GM12891 (cell line): ENCODE measurements around the gene MYH15.
"Not testable (repeated sequence)": the region's sequence is repeated elsewhere in the genome, so short reads cannot be mapped to it uniquely, and the experiment has no call there.

Experiments
- DNase-seq: peaks from one replicate; pipeline ENCODE4 v3.0.0; 2011; ENCODE audit warnings: low spot score; ENCODE audit not compliant: insufficient read length
- FAIRE-seq: peaks from 2 replicates; lab custom pipeline; 2011; peaks lifted over from hg19 to GRCh38; lab: Jason Lieb, UNC
- PAX5 ChIP-seq: IDR thresholded peaks from 2 replicates; pipeline ENCODE4 v1.6.1; 2011; ENCODE audit warnings: low read length, moderate library complexity, mild to moderate bottlenecking; ENCODE audit not compliant: insufficient read depth, severe bottlenecking
- POLR2A ChIP-seq: IDR thresholded peaks from 2 replicates; pipeline ENCODE4 v1.6.1; 2011; ENCODE audit warnings: low read depth, low read length, control low read depth
- POLR2AphosphoS5 ChIP-seq: IDR thresholded peaks from 2 replicates; pipeline ENCODE4 v1.6.1; 2011; ENCODE audit warnings: low read depth, low read length, control low read depth
- POU2F2 ChIP-seq: IDR thresholded peaks from 2 replicates; pipeline ENCODE4 v1.6.1; 2011; ENCODE audit warnings: low read depth, mild to moderate bottlenecking, control low read depth, low read length, moderate library complexity
- SPI1 ChIP-seq: IDR thresholded peaks from 2 replicates; pipeline ENCODE4 v1.6.1; 2011; ENCODE audit warnings: low read depth, low read length, control low read depth
- TAF1 ChIP-seq: IDR thresholded peaks from 2 replicates; pipeline ENCODE4 v1.6.1; 2011; ENCODE audit warnings: low read depth, low read length, control low read depth

Gene MYH15

GRCh38 chr3:108388136-108389132 is 122.0 kb downstream of the MYH15 start:
- DNase-seq, result no peak
- no peak for FAIRE-seq
- TF ChIP-seq POLR2A (no peak), SPI1 (peak; percentile 41; the same call in 1 of the 2 replicates)

GRCh38 chr3:108387063-108387462 is 123.3 kb downstream of the MYH15 start:
- TF ChIP-seq POLR2AphosphoS5 (no peak), TAF1 (no peak), POU2F2 (no peak), POLR2A (no peak), PAX5 (no peak), SPI1 (no peak)
- no peak for DNase-seq
- FAIRE-seq, result peak; percentile 20

- DNase-seq, result no peak
- no peak for TF ChIP-seq SPI1
- TF ChIP-seq TAF1, result no peak
- TF ChIP-seq POU2F2, result no peak
- TF ChIP-seq POLR2A, result no peak
- no peak for TF ChIP-seq PAX5
- no peak for TF ChIP-seq POLR2AphosphoS5
- no peak for FAIRE-seq
These were observed 127.1 kb downstream of the MYH15 start for GRCh38 chr3:108383306-108383705.

DNA sequence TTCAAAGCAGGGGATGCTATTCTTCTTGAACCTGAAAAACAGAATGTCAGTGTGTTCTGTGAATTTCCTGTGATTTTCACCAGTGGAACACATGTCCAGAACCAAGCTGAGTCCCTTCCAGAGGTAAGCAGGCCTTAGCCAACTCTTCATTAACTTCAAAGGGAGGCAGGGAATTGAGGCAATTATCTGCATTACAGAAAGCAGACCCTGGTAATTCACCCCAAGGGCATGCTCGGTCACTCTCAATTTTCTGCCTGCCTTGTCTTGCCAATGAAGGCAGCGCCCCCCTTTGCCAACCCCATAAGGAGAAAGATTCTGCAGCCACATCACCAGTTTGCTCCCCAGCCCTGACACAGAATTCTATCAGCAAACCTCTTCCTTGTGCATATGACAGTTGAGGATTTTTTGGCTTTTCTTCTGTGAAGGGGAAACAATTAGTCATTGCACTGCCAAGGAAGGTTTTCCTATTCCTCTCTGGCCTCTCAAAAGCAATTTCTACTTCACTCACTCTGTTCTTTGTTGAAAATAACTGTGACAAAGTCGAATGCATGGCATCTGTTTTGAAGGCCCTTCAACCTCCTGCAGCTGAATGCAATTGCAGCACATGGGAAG is 128.8 kb downstream of the MYH15 start:
- no peak for DNase-seq
- TF ChIP-seq PAX5 (no peak), POLR2AphosphoS5 (no peak), POLR2A (no peak), TAF1 (no peak), SPI1 (no peak), POU2F2 (no peak)
- no peak for FAIRE-seq

- DNase-seq (no peak), FAIRE-seq (no peak)
- TF ChIP-seq SPI1, result no peak
- no peak for TF ChIP-seq POLR2A
- no peak for TF ChIP-seq POU2F2
- TF ChIP-seq POLR2AphosphoS5, result no peak
- TF ChIP-seq PAX5, result no peak
- TF ChIP-seq TAF1, result no peak
These were observed 130.1 kb downstream of the MYH15 start for GRCh38 chr3:108380128-108380795.

DNA sequence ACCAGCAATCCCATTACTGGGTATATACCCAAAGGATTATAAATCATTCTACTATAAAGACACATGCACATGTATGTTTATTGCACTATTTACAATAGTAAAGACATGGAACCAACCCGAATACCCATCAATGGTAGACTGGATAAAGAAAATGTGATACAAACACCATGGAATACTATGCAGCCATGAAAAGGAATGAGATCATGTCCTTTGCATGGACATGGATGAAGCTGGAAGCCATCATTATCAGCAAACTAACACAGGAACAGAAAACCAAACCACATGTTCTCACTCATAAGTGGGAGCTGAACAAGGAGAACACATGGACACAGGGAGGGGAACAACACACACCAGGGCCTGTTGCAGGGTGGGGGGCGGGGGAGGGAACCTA is 131.4 kb downstream of the MYH15 start:
- FAIRE-seq, DNase-seq: not testable (repeated sequence)

DNA sequence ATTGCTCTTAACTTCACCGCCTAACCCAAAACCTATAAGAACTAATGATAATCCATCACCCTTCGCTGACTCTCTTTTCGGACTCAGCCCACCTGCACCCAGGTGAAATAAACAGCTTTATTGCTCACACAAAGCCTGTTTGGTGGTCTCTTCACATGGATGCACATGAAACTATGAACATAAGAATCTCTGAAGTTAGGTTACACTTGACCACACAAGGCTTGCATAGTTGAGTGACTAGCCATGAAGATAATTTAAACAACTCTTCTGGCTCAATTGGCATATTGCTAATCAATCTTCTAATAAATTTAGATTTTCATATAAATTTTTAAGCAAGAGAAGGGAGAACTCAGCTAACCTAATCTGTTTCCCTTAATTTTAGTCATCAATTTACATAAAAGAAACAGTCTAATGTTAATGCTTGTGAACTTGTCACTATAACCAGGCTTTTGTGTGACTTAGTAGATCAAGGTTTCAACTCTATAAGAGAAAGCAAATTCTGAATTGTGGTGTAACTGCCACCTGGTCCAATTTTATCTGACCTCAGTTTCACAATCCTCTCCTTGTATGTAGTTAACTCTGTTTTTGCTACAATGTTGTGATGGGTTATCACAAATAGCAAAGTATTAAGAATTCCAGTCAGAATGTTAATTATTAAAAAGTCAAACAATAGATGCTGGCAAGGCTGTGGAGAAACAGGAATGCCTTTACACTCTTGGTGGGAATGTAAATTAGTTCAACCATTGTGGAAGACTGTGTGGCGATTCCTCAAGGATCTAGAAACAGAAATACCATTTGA is 132.0 kb downstream of the MYH15 start:
- DNase-seq (no peak), FAIRE-seq (no peak)
- TF ChIP-seq SPI1 (no peak), PAX5 (no peak), POLR2A (no peak), TAF1 (no peak), POU2F2 (no peak), POLR2AphosphoS5 (no peak)

- no peak for FAIRE-seq
- DNase-seq, result no peak
- TF ChIP-seq PAX5 (no peak), POU2F2 (no peak), SPI1 (no peak), TAF1 (no peak), POLR2A (no peak), POLR2AphosphoS5 (no peak)
These were observed 133.0 kb downstream of the MYH15 start for GRCh38 chr3:108377384-108377783.

DNA sequence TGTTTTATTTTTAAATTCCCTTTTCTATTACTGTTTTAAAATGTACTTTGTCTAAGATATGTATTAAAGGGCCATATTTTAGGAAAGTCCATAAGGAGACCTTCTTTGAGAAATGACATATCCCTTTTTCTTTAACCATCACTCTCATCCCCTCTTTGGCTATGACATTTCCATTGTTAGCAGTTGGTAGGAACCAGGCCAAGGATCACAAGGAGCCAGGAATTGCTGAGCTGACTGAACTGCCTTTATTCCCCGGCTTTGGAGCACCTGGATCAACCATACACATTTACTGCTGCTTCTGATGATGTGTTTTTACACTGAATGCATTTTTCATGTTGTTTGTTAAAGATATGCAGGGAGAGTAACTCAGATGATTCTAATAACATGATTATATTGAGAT is 134.4 kb downstream of the MYH15 start:
- FAIRE-seq (no peak), DNase-seq (no peak)
- TF ChIP-seq SPI1, result no peak
- TF ChIP-seq POU2F2, result no peak
- no peak for TF ChIP-seq TAF1
- TF ChIP-seq POLR2A, result no peak
- TF ChIP-seq POLR2AphosphoS5, result no peak
- TF ChIP-seq PAX5, result no peak
